HepG2 (cell line): ENCODE measurements around the gene MASTL. TPM values are rescaled to one million over a fixed set of nuclear protein-coding genes. Genes with fewer than 3 reads are reported as not detected.

Experiments used
- HNRNPL ChIP-seq: fragments of 200-400 bp; formaldehyde crosslinking; IDR thresholded peaks from 2 replicates; pipeline ENCODE4 v1.6.1; 2017; ENCODE audit warnings: mild to moderate bottlenecking, low read depth, low read length
- JARID2 ChIP-seq: sonication (generic); formaldehyde crosslinking; IDR thresholded peaks from 2 replicates; pipeline ENCODE4 v1.8.1; 2023; ENCODE audit warnings: missing genetic modification reagents, inconsistent platforms; ENCODE audit not compliant: insufficient replicate concordance
- JDP2 ChIP-seq: sonication (generic); formaldehyde crosslinking; IDR thresholded peaks from 2 replicates; pipeline ENCODE4 v1.8.1; 2022; ENCODE audit warnings: missing genetic modification reagents, borderline replicate concordance
- MED13 ChIP-seq: sonication (generic); formaldehyde crosslinking; IDR thresholded peaks from 2 replicates; pipeline ENCODE4 v1.5.0; 2020; ENCODE audit warnings: missing genetic modification reagents
- NR2C2 ChIP-seq: sonication (generic); formaldehyde crosslinking; IDR thresholded peaks from 2 replicates; pipeline ENCODE4 v1.4.0; 2020; ENCODE audit warnings: missing genetic modification reagents, mild to moderate bottlenecking, moderate library complexity, borderline replicate concordance
- SMAD3 ChIP-seq: sonication (generic); formaldehyde crosslinking; IDR thresholded peaks from 2 replicates; pipeline ENCODE4 v1.4.0; 2020; ENCODE audit warnings: missing genetic modification reagents
- TARDBP ChIP-seq: sonication (generic); formaldehyde crosslinking; IDR thresholded peaks from 2 replicates; pipeline ENCODE4 v1.8.0; 2022; ENCODE audit warnings: mild to moderate bottlenecking, missing genetic modification reagents
- ZBTB42 ChIP-seq: sonication (generic); formaldehyde crosslinking; IDR thresholded peaks from 2 replicates; pipeline ENCODE4 v1.5.0; 2020; ENCODE audit warnings: mild to moderate bottlenecking, missing genetic modification reagents
- ZIK1 ChIP-seq: sonication (generic); formaldehyde crosslinking; IDR thresholded peaks from 2 replicates; pipeline ENCODE4 v1.5.0; 2020; ENCODE audit warnings: mild to moderate bottlenecking, low read depth, missing genetic modification reagents, borderline replicate concordance
- ZNF17 ChIP-seq: sonication (generic); formaldehyde crosslinking; IDR thresholded peaks from 2 replicates; pipeline ENCODE4 v1.5.0; 2020; ENCODE audit warnings: mild to moderate bottlenecking, missing genetic modification reagents
- ZNF24 ChIP-seq: fragments of 450-650 bp; IDR thresholded peaks from 2 replicates; pipeline ENCODE4 v1.6.1; 2017; ENCODE audit warnings: antibody characterized with exemption, mild to moderate bottlenecking
- ZNF350 ChIP-seq: sonication (generic); formaldehyde crosslinking; IDR thresholded peaks from 2 replicates; pipeline ENCODE4 v1.4.0; 2020; ENCODE audit warnings: mild to moderate bottlenecking, low read depth, missing genetic modification reagents, borderline replicate concordance
- ZNF451 ChIP-seq: sonication (generic); formaldehyde crosslinking; IDR thresholded peaks from 2 replicates; pipeline ENCODE4 v1.5.0; 2020; ENCODE audit warnings: mild to moderate bottlenecking, missing genetic modification reagents
- ZNF564 ChIP-seq: sonication (generic); formaldehyde crosslinking; IDR thresholded peaks from 2 replicates; pipeline ENCODE4 v1.8.1; 2023; ENCODE audit warnings: mild to moderate bottlenecking, missing genetic modification reagents
- ZNF615 ChIP-seq: sonication (generic); formaldehyde crosslinking; IDR thresholded peaks from 2 replicates; pipeline ENCODE4 v1.5.0; 2020; ENCODE audit warnings: mild to moderate bottlenecking, missing genetic modification reagents, borderline replicate concordance
- ZNF703 ChIP-seq: sonication (generic); formaldehyde crosslinking; IDR thresholded peaks from 2 replicates; pipeline ENCODE4 v1.5.1; 2020; ENCODE audit warnings: missing genetic modification reagents, mild to moderate bottlenecking, moderate library complexity, borderline replicate concordance
- ZNF75D ChIP-seq: sonication (generic); formaldehyde crosslinking; IDR thresholded peaks from 2 replicates; pipeline ENCODE4 v1.8.1; 2023; ENCODE audit warnings: missing genetic modification reagents, mild to moderate bottlenecking, borderline replicate concordance
- ZNF878 ChIP-seq: sonication (generic); formaldehyde crosslinking; IDR thresholded peaks from 2 replicates; pipeline ENCODE4 v1.8.1; 2023; ENCODE audit warnings: mild to moderate bottlenecking, missing genetic modification reagents, moderate library complexity
- polyA plus RNA-seq, 8 experiments: library from polyadenylated mRNA; depleted of rRNA in 3 of 8; stranded (reverse) in 7 of 8; unstranded in 1 of 8; fragments of >200 nt; fragmentation: Illumina TruSeq in 4 of 8; extraction: Trizol in 4 of 8; gene quantifications; 2 replicates each; pipeline versions ENCODE4 v1.2.1 to v1.2.3, GENCODE V29; 2011 to 2016; ENCODE audit warnings: low read depth in 4 of 8, missing spikeins in 1 of 8, mixed read lengths in 1 of 8; ENCODE audit not compliant: insufficient read depth in 1 of 8
- total RNA-seq, 5 experiments: library from RNA; depleted of rRNA; stranded (reverse); fragments of >200 nt; fragmentation: Illumina TruSeq; extraction: Trizol; gene quantifications; 2 replicates each; pipeline ENCODE4 v1.2.3, GENCODE V29; 2016; ENCODE audit warnings: low read depth in 1 of 5
- TF ChIP-seq, protein P1 (sequence below): sonication (generic); formaldehyde crosslinking; IDR thresholded peaks from 2 replicates; pipeline ENCODE4 v1.5.1; 2020; ENCODE audit warnings: mild to moderate bottlenecking, moderate library complexity, missing genetic modification reagents
- TF ChIP-seq, protein P2 (sequence below): sonication (generic); formaldehyde crosslinking; IDR thresholded peaks from 2 replicates; pipeline ENCODE4 v1.8.1; 2023; ENCODE audit warnings: mild to moderate bottlenecking, missing genetic modification reagents
- TF ChIP-seq, protein P3 (sequence below): sonication (generic); formaldehyde crosslinking; IDR thresholded peaks from 2 replicates; pipeline ENCODE4 v1.4.0; 2020; ENCODE audit warnings: missing genetic modification reagents, borderline replicate concordance
- TF ChIP-seq, protein P4 (sequence below): IDR thresholded peaks from 2 replicates; pipeline ENCODE4 v1.6.1; 2016; ENCODE audit warnings: mild to moderate bottlenecking, missing biosample characterization, missing genetic modification reagents

MASTL gene
- total and polyA plus RNA-seq, 2 of the 13 experiments (the other 11 are each of a cell fraction or from before 2014, with no cell fraction given): 6.0 to 18.0 TPM

DNA sequence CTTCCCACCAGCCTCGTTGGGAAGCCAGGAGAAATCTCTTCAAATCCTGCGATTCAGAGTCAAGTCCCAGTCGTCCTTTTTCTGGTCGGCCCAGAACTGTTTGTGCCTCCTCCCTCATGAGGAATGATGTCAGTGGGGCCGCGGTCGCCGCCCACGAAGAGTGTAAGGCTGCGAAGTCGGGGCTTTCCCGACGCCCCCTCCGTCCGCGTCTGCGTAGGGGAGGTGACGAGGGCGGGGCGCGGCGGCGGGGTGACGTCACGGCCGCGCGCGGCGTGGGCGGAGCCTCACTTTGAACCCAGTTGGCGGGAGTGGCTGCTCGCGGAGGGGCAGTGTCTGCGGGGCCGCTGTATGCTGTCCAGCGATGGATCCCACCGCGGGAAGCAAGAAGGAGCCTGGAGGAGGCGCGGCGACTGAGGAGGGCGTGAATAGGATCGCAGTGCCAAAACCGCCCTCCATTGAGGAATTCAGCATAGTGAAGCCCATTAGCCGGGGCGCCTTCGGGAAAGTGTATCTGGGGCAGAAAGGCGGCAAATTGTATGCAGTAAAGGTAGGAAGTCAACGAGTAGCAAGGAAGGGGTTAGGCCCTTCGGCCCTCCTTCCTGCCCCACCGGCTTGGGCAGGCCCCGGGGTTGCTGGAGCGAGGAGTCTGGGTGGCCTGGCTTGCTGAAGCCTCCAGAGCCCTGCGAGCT is at the start of gene MASTL (continued):
- TF ChIP-seq, protein P1, sequence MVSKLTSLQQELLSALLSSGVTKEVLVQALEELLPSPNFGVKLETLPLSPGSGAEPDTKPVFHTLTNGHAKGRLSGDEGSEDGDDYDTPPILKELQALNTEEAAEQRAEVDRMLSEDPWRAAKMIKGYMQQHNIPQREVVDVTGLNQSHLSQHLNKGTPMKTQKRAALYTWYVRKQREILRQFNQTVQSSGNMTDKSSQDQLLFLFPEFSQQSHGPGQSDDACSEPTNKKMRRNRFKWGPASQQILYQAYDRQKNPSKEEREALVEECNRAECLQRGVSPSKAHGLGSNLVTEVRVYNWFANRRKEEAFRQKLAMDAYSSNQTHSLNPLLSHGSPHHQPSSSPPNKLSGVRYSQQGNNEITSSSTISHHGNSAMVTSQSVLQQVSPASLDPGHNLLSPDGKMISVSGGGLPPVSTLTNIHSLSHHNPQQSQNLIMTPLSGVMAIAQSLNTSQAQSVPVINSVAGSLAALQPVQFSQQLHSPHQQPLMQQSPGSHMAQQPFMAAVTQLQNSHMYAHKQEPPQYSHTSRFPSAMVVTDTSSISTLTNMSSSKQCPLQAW: peak; percentile 74
- 0 out of 2 replicates have a peak, but pooled peaks have one; percentile 9 for TF ChIP-seq ZNF350 (CRISPR knock-in tag)
- TF ChIP-seq, protein P2, sequence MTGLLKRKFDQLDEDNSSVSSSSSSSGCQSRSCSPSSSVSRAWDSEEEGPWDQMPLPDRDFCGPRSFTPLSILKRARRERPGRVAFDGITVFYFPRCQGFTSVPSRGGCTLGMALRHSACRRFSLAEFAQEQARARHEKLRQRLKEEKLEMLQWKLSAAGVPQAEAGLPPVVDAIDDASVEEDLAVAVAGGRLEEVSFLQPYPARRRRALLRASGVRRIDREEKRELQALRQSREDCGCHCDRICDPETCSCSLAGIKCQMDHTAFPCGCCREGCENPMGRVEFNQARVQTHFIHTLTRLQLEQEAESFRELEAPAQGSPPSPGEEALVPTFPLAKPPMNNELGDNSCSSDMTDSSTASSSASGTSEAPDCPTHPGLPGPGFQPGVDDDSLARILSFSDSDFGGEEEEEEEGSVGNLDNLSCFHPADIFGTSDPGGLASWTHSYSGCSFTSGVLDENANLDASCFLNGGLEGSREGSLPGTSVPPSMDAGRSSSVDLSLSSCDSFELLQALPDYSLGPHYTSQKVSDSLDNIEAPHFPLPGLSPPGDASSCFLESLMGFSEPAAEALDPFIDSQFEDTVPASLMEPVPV (CRISPR knock-in tag): no peak
- TF ChIP-seq ZNF17 (CRISPR knock-in tag): no peak
- TF ChIP-seq JARID2: peak; percentile 65
- TF ChIP-seq ZNF564 (CRISPR knock-in tag): no peak; the same call in 1 of the 2 replicates
- TF ChIP-seq, protein P3, sequence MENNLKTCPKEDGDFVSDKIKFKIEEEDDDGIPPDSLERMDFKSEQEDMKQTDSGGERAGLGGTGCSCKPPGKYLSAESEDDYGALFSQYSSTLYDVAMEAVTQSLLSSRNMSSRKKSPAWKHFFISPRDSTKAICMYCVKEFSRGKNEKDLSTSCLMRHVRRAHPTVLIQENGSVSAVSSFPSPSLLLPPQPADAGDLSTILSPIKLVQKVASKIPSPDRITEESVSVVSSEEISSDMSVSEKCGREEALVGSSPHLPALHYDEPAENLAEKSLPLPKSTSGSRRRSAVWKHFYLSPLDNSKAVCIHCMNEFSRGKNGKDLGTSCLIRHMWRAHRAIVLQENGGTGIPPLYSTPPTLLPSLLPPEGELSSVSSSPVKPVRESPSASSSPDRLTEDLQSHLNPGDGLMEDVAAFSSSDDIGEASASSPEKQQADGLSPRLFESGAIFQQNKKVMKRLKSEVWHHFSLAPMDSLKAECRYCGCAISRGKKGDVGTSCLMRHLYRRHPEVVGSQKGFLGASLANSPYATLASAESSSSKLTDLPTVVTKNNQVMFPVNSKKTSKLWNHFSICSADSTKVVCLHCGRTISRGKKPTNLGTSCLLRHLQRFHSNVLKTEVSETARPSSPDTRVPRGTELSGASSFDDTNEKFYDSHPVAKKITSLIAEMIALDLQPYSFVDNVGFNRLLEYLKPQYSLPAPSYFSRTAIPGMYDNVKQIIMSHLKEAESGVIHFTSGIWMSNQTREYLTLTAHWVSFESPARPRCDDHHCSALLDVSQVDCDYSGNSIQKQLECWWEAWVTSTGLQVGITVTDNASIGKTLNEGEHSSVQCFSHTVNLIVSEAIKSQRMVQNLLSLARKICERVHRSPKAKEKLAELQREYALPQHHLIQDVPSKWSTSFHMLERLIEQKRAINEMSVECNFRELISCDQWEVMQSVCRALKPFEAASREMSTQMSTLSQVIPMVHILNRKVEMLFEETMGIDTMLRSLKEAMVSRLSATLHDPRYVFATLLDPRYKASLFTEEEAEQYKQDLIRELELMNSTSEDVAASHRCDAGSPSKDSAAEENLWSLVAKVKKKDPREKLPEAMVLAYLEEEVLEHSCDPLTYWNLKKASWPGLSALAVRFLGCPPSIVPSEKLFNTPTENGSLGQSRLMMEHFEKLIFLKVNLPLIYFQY (CRISPR knock-in tag): peak; percentile 60; the same call in 1 of the 2 replicates
- TF ChIP-seq, protein P4, sequence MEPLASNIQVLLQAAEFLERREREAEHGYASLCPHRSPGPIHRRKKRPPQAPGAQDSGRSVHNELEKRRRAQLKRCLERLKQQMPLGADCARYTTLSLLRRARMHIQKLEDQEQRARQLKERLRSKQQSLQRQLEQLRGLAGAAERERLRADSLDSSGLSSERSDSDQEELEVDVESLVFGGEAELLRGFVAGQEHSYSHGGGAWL (CRISPR knock-in tag): no peak; the same call in 1 of the 2 replicates
- TF ChIP-seq ZNF878 (CRISPR knock-in tag): 0 out of 2 replicates have a peak, but pooled peaks have one; percentile 21
- no peak for TF ChIP-seq ZNF24
- no peak for TF ChIP-seq ZNF451 (CRISPR knock-in tag)
- no peak for TF ChIP-seq NR2C2 (CRISPR knock-in tag)
- TF ChIP-seq ZIK1 (CRISPR knock-in tag): no peak
- no peak for TF ChIP-seq ZNF703 (CRISPR knock-in tag)
- TF ChIP-seq ZNF615 (CRISPR knock-in tag): 0 out of 2 replicates have a peak, but pooled peaks have one; percentile 58
- peak; percentile 23; the same call in 1 of the 2 replicates for TF ChIP-seq MED13 (CRISPR knock-in tag)
- no peak for TF ChIP-seq ZBTB42 (CRISPR knock-in tag)
- TF ChIP-seq ZNF75D (CRISPR knock-in tag): 0 out of 2 replicates have a peak, but pooled peaks have one; percentile 52
- TF ChIP-seq SMAD3: no peak
- TF ChIP-seq TARDBP: no peak
- no peak for TF ChIP-seq JDP2 (CRISPR knock-in tag)
- TF ChIP-seq HNRNPL: 0 out of 2 replicates have a peak, but pooled peaks have one; percentile 39
